ENCODE measurements around the gene FHOD3.

DNA sequence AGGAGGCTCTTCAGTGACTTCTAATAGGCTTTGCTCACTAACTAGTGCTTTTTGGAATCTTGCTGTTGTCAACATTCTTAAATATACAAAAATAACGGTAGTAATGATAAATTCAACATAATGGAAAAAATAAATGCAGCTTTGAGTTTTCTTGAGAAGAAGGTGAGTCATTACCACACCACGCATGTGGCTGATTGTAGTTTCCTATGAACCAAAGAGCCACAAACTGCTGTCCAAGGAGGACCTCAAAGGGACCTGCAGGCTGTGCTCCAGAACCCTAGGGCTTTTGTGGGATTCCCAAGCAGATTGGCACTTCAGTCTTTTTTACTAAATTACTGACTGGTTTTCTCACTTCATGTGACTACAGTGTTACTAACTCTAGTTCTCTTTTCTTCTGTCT lies 464.6 kb downstream of the FHOD3 start:
- TF ChIP-seq, protein P1, sequence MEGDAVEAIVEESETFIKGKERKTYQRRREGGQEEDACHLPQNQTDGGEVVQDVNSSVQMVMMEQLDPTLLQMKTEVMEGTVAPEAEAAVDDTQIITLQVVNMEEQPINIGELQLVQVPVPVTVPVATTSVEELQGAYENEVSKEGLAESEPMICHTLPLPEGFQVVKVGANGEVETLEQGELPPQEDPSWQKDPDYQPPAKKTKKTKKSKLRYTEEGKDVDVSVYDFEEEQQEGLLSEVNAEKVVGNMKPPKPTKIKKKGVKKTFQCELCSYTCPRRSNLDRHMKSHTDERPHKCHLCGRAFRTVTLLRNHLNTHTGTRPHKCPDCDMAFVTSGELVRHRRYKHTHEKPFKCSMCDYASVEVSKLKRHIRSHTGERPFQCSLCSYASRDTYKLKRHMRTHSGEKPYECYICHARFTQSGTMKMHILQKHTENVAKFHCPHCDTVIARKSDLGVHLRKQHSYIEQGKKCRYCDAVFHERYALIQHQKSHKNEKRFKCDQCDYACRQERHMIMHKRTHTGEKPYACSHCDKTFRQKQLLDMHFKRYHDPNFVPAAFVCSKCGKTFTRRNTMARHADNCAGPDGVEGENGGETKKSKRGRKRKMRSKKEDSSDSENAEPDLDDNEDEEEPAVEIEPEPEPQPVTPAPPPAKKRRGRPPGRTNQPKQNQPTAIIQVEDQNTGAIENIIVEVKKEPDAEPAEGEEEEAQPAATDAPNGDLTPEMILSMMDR (conservative IDR thresholded peaks at IDR 0.05; ENCODE audit: low read length): no peak
- TF ChIP-seq EZH2phosphoT487 (IDR thresholded peaks at IDR 0.05; ENCODE audit: borderline replicate concordance): no peak
